HFFc6 (cell line): ENCODE results near the gene FBN1. TPM values are rescaled to one million over a fixed set of nuclear protein-coding genes. Genes with fewer than 3 reads are reported as not detected.

Experiments
- DNase-seq: peaks from one replicate; pipeline ENCODE4 v3.0.0-alpha.2; 2018
- H3K27ac Mint-ChIP-seq: 2 replicates; pipeline ENCODE4 v1.8.0; 2020; ENCODE audit warnings: mild to moderate bottlenecking, mixed read lengths
- H3K27me3 Mint-ChIP-seq: 2 replicates; pipeline ENCODE4 v1.8.0; 2021; ENCODE audit warnings: mild to moderate bottlenecking, moderate library complexity, mixed read lengths; ENCODE audit not compliant: insufficient read depth
- H3K36me3 Mint-ChIP-seq: 2 replicates; pipeline ENCODE4 v1.8.0; 2021; ENCODE audit warnings: low read depth, mixed read lengths
- H3K4me1 Mint-ChIP-seq: 2 replicates; pipeline ENCODE4 v1.8.0; 2020; ENCODE audit warnings: low read depth, mixed read lengths
- H3K4me3 Mint-ChIP-seq: 2 replicates; pipeline ENCODE4 v1.8.0; 2020; ENCODE audit warnings: mild to moderate bottlenecking, moderate library complexity, mixed read lengths
- H3K9me3 Mint-ChIP-seq: 2 replicates; pipeline ENCODE4 v1.8.0; 2020; ENCODE audit warnings: mild to moderate bottlenecking, mixed read lengths
- total RNA-seq, 6 experiments: library from RNA; stranded (reverse); fragmentation: NEBNext Ultra II Directional; extraction: Animal tissue kit (Norgen Biotek cat#: 25700); gene quantifications; 2 replicates in 1 of 6; 3 replicates in 5 of 6; pipeline ENCODE4 v1.2.3, GENCODE V29; 2021
- TF ChIP-seq, protein P1 (sequence below): fragments of 200-600 bp; sonication (generic); IDR thresholded peaks from 2 replicates; pipeline ENCODE4 v1.5.0; 2021; ENCODE audit warnings: antibody characterized with exemption, mild to moderate bottlenecking

FBN1 gene
- total RNA-seq, 6 experiments from 2014 or later = 584 to 754 (median 609) TPM

DNA sequence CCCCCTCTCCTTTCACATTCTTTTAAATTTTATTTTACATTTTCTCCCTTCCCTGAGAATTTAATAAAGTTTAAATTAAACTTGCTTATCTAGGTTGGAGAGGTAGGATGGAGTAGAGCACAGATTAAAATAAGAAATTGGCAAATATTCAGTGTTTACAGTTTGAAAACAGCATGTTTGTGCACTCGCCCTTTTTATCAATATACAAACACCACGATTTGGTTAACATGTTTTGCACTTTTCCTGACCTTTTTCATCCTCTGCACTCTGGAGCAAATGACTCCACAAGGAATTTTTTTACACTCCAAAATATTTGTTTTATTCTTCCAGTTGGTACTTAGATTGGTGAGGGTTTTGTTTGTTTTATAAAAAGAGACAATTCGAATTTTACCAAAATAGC, 227.2 kb downstream of the FBN1 start:
- Mint-ChIP-seq H3K27ac (peak overlapping the region; percentile 75), H3K4me1 (peaks cover 91% of the 10 kb centered on the region), H3K4me3 (no peak overlapping the region), H3K27me3 (peaks cover 52% of the 10 kb centered on the region), H3K36me3 (peaks cover 89% of the 10 kb centered on the region), H3K9me3 (peaks cover 9% of the 10 kb centered on the region; the same call in 1 of the 2 replicates)
- TF ChIP-seq, protein P1, sequence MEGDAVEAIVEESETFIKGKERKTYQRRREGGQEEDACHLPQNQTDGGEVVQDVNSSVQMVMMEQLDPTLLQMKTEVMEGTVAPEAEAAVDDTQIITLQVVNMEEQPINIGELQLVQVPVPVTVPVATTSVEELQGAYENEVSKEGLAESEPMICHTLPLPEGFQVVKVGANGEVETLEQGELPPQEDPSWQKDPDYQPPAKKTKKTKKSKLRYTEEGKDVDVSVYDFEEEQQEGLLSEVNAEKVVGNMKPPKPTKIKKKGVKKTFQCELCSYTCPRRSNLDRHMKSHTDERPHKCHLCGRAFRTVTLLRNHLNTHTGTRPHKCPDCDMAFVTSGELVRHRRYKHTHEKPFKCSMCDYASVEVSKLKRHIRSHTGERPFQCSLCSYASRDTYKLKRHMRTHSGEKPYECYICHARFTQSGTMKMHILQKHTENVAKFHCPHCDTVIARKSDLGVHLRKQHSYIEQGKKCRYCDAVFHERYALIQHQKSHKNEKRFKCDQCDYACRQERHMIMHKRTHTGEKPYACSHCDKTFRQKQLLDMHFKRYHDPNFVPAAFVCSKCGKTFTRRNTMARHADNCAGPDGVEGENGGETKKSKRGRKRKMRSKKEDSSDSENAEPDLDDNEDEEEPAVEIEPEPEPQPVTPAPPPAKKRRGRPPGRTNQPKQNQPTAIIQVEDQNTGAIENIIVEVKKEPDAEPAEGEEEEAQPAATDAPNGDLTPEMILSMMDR = no peak
- DNase-seq = no peak

DNA sequence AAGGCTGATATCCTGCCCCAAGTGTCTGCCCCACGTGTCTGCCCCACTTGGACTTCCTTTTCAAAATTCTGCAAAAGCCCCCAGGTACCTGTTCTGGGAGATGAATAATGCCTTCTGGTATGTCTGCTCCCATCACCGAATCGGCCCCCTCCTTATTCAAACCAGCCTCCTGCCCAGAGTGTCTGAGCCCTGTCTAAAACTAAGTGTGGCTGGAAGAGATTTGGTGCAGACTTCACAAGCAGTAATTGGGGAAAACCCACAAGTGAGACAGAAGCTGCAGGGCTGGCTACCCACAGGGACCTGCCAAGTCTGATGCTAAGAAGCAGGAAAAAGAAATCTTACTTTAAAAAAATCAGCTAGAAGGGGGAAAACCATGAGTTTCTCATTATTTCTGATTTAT, 229.2 kb downstream of the FBN1 start:
- Mint-ChIP-seq H3K27ac (peak overlapping the region; percentile 88), H3K4me3 (no peak overlapping the region; the same call in 1 of the 2 replicates), H3K4me1 (peaks cover 92% of the 10 kb centered on the region), H3K36me3 (peaks cover 90% of the 10 kb centered on the region), H3K27me3 (peaks cover 48% of the 10 kb centered on the region), H3K9me3 (no peaks in the 10 kb centered on the region)
- no peak for DNase-seq
- TF ChIP-seq, protein P1 = no peak

DNA sequence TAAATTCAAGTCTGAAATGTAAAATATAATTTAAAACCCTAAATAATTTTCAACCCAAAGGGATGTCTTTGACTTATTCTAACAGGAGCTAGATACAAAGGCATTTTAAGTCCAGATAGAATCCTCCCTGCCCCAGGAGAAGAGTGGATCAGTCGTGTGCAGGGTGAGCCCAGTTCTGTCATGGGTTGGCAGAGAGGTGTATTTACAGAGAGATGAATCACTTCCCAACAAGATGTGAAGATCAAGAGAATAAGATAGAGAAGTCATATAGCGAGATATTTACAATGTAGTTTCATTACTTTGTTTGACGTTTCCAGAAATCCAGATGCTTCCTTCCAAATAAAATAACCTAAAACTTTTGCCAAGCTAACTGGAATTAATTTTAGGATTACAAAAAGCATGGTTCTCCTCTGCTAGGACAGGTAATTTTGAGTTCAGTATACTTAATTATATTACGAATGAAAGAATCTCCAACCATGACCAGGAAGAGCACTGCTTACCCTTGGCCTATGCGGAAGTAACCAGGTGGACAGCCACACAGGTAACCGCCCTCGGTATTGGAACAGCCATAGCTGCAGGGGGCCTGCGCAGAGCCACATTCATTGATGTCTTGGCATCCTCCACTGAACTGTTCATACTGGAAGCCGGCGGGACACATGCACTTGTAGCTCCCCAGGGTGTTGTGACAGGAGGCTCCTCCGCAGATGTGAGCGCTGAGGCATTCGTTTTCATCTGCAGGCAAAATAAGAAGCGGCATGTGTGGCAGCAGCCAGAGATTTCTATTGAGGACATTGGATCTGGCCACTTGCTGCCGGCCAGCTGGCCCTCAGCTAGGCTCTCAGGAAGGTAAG, 230.2 kb downstream of the FBN1 start:
- Mint-ChIP-seq H3K4me3 (peak overlapping the region; percentile 27), H3K36me3 (peaks cover 90% of the 10 kb centered on the region), H3K4me1 (peaks cover 92% of the 10 kb centered on the region), H3K27ac (peak overlapping the region; percentile 88), H3K9me3 (no peaks in the 10 kb centered on the region), H3K27me3 (peaks cover 43% of the 10 kb centered on the region)
- TF ChIP-seq, protein P1 = no peak
- peak; percentile 58 for DNase-seq

DNA sequence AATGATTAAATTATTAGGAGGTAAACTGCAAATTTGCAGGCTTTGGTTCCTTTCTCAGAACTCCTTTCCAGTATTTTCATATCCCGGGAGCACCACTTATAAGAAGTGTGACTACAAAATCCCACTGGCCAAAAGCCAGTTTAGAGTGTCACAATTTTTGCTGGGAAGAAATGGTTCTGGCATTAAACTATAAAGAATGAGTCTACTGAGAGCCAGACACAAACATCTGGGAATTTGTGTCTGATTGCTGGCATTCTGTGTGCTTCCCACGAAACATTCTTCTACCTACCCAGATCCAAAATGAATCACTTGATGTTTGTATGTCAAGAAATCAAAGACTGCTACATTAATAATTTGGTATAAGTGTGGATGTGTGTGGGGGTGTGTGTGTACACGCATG, 231.5 kb downstream of the FBN1 start:
- DNase-seq = peak; percentile 64
- peaks cover 89% of the 10 kb centered on the region for H3K36me3 Mint-ChIP-seq
- peak overlapping the region; percentile 88 for H3K27ac Mint-ChIP-seq

DNA sequence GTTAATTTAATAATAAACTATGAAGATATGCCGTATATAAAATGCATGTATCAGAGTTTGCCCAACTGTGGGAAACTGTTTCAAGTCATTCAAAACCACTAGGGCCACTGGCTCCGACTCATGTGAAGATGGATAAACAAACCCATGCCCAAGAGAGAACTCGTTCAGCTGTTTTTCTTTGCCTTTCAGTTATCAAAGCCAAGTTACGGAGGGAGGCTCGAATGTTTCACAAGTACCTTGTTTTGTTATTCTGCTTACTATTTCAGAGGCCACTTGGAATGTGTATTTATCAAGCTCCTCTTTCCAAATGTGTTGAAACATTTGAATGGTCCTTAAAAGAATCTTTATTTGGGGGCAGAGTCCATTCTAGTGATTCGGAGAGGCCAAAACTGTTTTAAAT, 232.2 kb downstream of the FBN1 start:
- Mint-ChIP-seq H3K4me3 (peak overlapping the region; percentile 75), H3K36me3 (peaks cover 87% of the 10 kb centered on the region), H3K27ac (peak overlapping the region; percentile 88), H3K27me3 (peaks cover 42% of the 10 kb centered on the region), H3K4me1 (peaks cover 89% of the 10 kb centered on the region), H3K9me3 (no peaks in the 10 kb centered on the region)
- no peak for DNase-seq
- TF ChIP-seq, protein P1 = no peak

More for the DNA sequence above, 231.5 kb downstream of the FBN1 start:
- TF ChIP-seq, protein P1 = no peak
- Mint-ChIP-seq H3K27me3 (peaks cover 44% of the 10 kb centered on the region), H3K9me3 (no peaks in the 10 kb centered on the region), H3K4me3 (peak overlapping the region; percentile 75), H3K4me1 (peaks cover 95% of the 10 kb centered on the region)
